Spleen (tissue), 7 donors: ENCODE results near the gene VPS18.

Experiments used
- CTCF ChIP-seq, 11 experiments: fragments of 200-600 bp in 7 of 11; fragments of 450-650 bp in 4 of 11; sonication (generic) in 4 of 11; IDR thresholded peaks in 8 of 11; conservative IDR thresholded peaks in 3 of 11; 1 replicate in 7 of 11; 2 replicates in 4 of 11; pipeline versions ENCODE4 v1.4.0 to v1.8.0; 2016 to 2021; ENCODE audit warnings: antibody characterized with exemption in 11 of 11, inconsistent platforms in 4 of 11, mild to moderate bottlenecking in 1 of 11
- POLR2A ChIP-seq, 3 donors: fragments of 450-650 bp; IDR thresholded peaks; one replicate each; pipeline ENCODE4 v1.5.1; 2017; ENCODE audit warnings: antibody characterized with exemption in 3 of 3, mild to moderate bottlenecking in 1 of 3
- POLR2AphosphoS5 ChIP-seq, 3 donors: sonication (generic); formaldehyde crosslinking; IDR thresholded peaks; one replicate each; pipeline ENCODE4 v1.5.1; 2017; ENCODE audit warnings: antibody characterized with exemption in 3 of 3
- donor health status: DM: no; HTN: no; CAD: no; lungs with moderate emphysema.
- donor health status: DM: no; HTN: no; CAD: no.
- donor health status: DM: no; HTN: no; CAD: no.

DNA sequence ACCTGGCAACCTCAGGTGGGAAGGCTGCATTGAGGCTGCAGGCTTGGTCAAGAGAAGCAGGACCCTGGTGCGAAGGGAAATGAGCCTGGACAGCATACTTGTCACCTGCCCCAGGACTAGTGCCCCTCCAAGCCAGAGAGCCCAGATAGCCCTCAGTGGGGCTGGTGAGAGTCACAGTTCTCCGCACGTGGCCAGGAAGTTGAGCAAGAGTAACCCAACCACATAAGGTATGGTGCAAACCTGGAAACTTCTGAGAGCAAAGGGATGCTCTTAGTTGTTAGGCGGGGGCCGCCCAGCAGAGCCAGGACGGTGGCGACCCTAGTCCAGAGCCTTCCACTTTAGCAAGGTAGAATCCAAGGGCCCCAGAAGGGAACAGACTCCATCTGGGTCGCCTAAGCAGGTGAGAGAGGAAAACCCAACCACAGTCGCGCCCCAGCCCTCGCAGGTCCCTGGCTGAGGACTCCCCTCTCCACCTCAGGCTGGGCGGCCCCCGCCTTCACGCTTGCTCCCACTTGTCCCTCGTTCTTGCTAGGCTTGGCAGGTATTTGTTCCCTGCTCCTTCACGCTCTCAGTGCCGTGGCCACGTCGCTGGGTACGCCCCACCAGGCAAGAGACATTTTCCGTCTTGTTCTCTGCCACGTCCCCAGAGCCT lies 1.1 kb upstream of the VPS18 start:
- TF ChIP-seq CTCF (IDR thresholded peaks at IDR 0.05 in 8 of 11, conservative IDR thresholded peaks at IDR 0.05 in 3 of 11) (no peak), POLR2A (IDR thresholded peaks at IDR 0.05) (no peak), POLR2AphosphoS5 (IDR thresholded peaks at IDR 0.05) (no peak)
